NCI-H1436 treated with DMSO at 0.1 percent for 48 hours (cell line): ENCODE results near the gene C11orf86.

Source experiments
- DNase-seq: peaks from one replicate; lab custom pipeline; 2025; lab: John Stamatoyannopoulos, UW

The C11orf86 gene

DNA sequence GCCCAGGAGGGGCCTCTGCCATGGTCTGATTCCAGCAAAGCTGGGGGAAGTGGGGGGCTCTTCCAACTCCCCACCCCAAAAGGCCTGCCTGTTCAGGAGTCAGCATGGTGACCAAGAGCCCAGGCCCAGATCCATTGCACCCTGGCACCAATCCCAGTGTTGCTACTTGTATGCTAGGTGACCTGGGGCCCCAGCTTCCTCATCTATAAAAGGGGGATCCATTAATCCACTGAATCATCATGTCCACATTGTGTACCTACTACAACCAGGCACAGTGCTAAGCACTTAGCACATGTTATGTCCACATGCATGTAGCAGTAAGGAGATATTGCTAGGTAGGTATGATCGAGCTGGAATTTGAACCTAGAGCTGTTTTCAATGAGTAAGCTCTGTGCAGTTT, 49.9 kb downstream of the C11orf86 start:
- no peak for DNase-seq

DNA sequence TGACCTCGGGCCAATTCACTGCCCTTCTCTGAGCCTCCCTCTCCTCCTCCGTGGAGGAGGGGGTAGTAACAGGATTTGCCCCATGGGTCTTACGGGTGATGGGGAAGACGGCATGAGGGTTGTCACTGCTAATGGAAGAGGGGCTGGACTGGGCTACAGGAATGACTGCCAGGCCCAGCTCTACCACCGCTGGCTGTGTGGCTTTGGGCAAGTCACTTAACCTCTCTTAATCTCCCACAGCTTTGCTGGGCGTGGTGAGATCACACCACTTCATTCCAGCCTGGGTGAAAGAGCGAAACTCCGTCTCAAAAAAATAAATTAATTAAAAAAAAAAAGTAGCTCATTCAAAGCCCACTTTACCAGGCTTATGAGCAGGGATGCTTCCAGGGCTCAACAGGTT, 50.6 kb downstream of the C11orf86 start:
- no peak for DNase-seq
